ENCODE data around the gene IL17A. TPM values are rescaled to one million over a fixed set of nuclear protein-coding genes. Genes with fewer than 3 reads are reported as not detected.

Gene IL17A
- total RNA-seq, 4 donors from 2014 or later: not detected

DNA sequence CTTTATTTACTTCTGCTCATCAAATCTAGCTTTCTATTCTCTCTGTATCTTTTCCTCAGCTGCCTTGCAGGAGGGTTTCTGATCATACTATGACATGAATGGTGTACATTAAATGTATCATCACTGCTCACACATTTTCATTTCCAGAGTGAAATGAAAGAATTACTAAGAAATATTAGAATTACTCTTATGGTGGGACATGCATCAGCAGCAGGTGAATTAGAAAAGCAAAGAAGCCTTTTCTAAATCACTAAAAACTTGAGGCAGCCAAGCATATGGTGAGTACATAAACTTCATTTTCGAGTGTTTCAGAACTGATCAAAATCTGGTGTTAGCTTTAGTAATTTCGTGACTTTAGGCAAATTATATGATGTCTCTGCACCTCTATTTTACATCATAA is 23.6 kb downstream of the IL17A start:
- Histone ChIP-seq H3K27ac (no peak overlapping the region), H3K36me3 (no peaks in the 10 kb centered on the region), H3K27me3 (no peaks in the 10 kb centered on the region), H3K9me3 (no peaks in the 10 kb centered on the region), H3K4me1 (no peaks in the 10 kb centered on the region), H3K4me3 (no peak overlapping the region)
- no peak for DNase-seq
- 78 to 80% methylated on average over 2 of the region's 2 CpGs for WGBS, 2 donors (ENCODE audit: low coverage in 1 of 2)
- intact Hi-C loops (cut with DNase I; ENCODE audit: low total_unique reads) (no loop called here), in situ Hi-C loops (cut with MboI; ENCODE audit: low pct_ligation_motif_present in 1 of 4, low pct_unique_long_range_greater_than_20kb in 1 of 4, low sequenced_read_pairs in 3 of 4) (no loop called here)
- TF ChIP-seq POLR2A (IDR thresholded peaks at IDR 0.05): no peak
- TF ChIP-seq, protein P1, sequence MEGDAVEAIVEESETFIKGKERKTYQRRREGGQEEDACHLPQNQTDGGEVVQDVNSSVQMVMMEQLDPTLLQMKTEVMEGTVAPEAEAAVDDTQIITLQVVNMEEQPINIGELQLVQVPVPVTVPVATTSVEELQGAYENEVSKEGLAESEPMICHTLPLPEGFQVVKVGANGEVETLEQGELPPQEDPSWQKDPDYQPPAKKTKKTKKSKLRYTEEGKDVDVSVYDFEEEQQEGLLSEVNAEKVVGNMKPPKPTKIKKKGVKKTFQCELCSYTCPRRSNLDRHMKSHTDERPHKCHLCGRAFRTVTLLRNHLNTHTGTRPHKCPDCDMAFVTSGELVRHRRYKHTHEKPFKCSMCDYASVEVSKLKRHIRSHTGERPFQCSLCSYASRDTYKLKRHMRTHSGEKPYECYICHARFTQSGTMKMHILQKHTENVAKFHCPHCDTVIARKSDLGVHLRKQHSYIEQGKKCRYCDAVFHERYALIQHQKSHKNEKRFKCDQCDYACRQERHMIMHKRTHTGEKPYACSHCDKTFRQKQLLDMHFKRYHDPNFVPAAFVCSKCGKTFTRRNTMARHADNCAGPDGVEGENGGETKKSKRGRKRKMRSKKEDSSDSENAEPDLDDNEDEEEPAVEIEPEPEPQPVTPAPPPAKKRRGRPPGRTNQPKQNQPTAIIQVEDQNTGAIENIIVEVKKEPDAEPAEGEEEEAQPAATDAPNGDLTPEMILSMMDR (IDR thresholded peaks at IDR 0.05): no peak
- TF ChIP-seq POLR2AphosphoS5 (IDR thresholded peaks at IDR 0.05): no peak
- TF ChIP-seq EP300 (IDR thresholded peaks at IDR 0.05; ENCODE audit: low read depth): no peak

GRCh38 chr6:52210227-52210626 is 24.1 kb downstream of the IL17A start:
- Histone ChIP-seq H3K27ac (no peak overlapping the region), H3K9me3 (no peaks in the 10 kb centered on the region), H3K4me3 (no peak overlapping the region), H3K27me3 (no peaks in the 10 kb centered on the region), H3K36me3 (no peaks in the 10 kb centered on the region), H3K4me1 (no peaks in the 10 kb centered on the region)
- no peak for TF ChIP-seq POLR2A (IDR thresholded peaks at IDR 0.05)
- no peak for TF ChIP-seq POLR2AphosphoS5 (IDR thresholded peaks at IDR 0.05)
- TF ChIP-seq, protein P1 (IDR thresholded peaks at IDR 0.05): no peak
- no peak for TF ChIP-seq EP300 (IDR thresholded peaks at IDR 0.05; ENCODE audit: low read depth)
- WGBS, 2 donors (ENCODE audit: low coverage in 1 of 2): 66 to 67% methylated on average over 2 of the region's 2 CpGs
- intact Hi-C loops (cut with DNase I; ENCODE audit: low total_unique reads) (no loop called here), in situ Hi-C loops (cut with MboI; ENCODE audit: low pct_ligation_motif_present in 1 of 4, low pct_unique_long_range_greater_than_20kb in 1 of 4, low sequenced_read_pairs in 3 of 4) (no loop called here)
- DNase-seq: no peak

DNA sequence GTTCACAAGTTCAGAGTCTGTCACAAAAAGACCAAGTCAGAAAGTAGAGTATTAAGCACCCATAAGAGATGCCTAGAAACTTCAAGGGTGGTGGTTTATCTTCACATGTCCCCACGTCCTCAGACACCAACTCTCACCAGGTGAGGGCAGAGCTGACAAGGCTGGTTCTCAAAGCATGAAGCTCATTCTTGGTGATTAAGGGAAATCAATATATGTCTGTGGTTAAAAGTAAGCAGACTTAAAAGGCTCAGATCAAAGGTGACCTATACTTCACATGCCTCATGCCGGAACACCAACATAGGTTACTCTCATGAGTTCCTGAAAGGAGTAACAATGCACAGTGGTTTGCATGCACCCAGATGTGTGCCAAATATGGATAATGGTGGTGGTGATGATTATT is 27.0 kb downstream of the IL17A start:
- H3K9me3 ChIP-seq: no peaks in the 10 kb centered on the region
- no peaks in the 10 kb centered on the region for H3K4me1 ChIP-seq
- no peak for TF ChIP-seq POLR2AphosphoS5 (IDR thresholded peaks at IDR 0.05)
- no peaks in the 10 kb centered on the region for H3K27me3 ChIP-seq
- intact Hi-C loops (cut with DNase I; ENCODE audit: low total_unique reads) (no loop called here), in situ Hi-C loops (cut with MboI; ENCODE audit: low pct_ligation_motif_present in 1 of 4, low pct_unique_long_range_greater_than_20kb in 1 of 4, low sequenced_read_pairs in 3 of 4) (no loop called here)
- DNase-seq: no peak
- no peak overlapping the region for H3K27ac ChIP-seq
- no peaks in the 10 kb centered on the region for H3K36me3 ChIP-seq
- no peak overlapping the region for H3K4me3 ChIP-seq
- 62 to 72% methylated on average over 2 of the region's 2 CpGs for WGBS, 2 donors (ENCODE audit: low coverage in 1 of 2)

- no peak for TF ChIP-seq POLR2AphosphoS5 (IDR thresholded peaks at IDR 0.05)
- no peak for TF ChIP-seq EP300 (IDR thresholded peaks at IDR 0.05; ENCODE audit: low read depth)
- TF ChIP-seq, protein P1 (IDR thresholded peaks at IDR 0.05): no peak
- no peak for TF ChIP-seq POLR2A (IDR thresholded peaks at IDR 0.05)
- H3K27ac ChIP-seq: no peak overlapping the region
- no peak for DNase-seq
- no peaks in the 10 kb centered on the region for H3K4me1 ChIP-seq
- H3K27me3 ChIP-seq: no peaks in the 10 kb centered on the region
- H3K36me3 ChIP-seq: no peaks in the 10 kb centered on the region
- no peaks in the 10 kb centered on the region for H3K9me3 ChIP-seq
- no peak overlapping the region for H3K4me3 ChIP-seq
- intact Hi-C loops (cut with DNase I; ENCODE audit: low total_unique reads): no loop called here
- in situ Hi-C loops (cut with MboI; ENCODE audit: low pct_ligation_motif_present in 1 of 4, low pct_unique_long_range_greater_than_20kb in 1 of 4, low sequenced_read_pairs in 3 of 4): no loop called here
Observed at GRCh38 chr6:52215787-52216186, 29.6 kb downstream of the IL17A start.

DNA sequence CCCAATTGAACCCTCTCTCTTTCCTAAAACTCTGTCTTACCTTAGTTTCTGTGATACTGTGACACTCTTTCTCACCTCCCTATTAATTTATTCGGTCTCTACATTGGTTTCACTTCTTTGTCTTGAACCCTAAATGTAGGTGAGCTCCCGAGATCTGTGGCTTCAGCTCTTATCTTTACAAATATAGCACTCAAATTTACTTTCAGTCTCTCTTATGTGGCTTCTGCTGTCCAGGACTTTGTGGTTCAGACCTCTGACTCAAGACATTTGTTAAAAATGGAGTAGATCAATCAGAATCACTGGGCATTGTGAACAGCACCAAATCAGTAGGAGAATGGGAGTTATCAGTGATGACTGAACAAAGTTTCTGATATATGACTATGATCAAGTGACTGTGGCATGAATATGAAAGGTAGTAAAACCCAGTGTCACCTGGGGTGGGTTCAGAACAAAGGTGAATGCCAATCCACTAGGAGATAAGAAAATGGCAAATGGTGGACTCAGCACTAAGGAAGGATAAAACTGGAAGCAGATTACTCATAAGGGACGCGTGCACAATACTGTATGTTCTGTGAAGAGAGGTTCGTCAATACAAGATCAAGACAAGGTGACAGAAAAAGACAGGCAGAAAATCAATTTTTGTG is 30.9 kb downstream of the IL17A start:
- Histone ChIP-seq H3K9me3 (no peaks in the 10 kb centered on the region), H3K27ac (no peak overlapping the region), H3K4me3 (no peak overlapping the region), H3K36me3 (no peaks in the 10 kb centered on the region), H3K27me3 (no peaks in the 10 kb centered on the region), H3K4me1 (no peaks in the 10 kb centered on the region)
- intact Hi-C loops (cut with DNase I; ENCODE audit: low total_unique reads) (no loop called here), in situ Hi-C loops (cut with MboI; ENCODE audit: low pct_ligation_motif_present in 1 of 4, low pct_unique_long_range_greater_than_20kb in 1 of 4, low sequenced_read_pairs in 3 of 4) (no loop called here)
- no peak for DNase-seq
- 89 to 94% methylated on average over 5 of the region's 5 CpGs for WGBS, 2 donors (ENCODE audit: low coverage in 1 of 2)
- TF ChIP-seq, protein P1 (IDR thresholded peaks at IDR 0.05): no peak
- TF ChIP-seq POLR2AphosphoS5 (IDR thresholded peaks at IDR 0.05) (no peak), POLR2A (IDR thresholded peaks at IDR 0.05) (no peak), EP300 (IDR thresholded peaks at IDR 0.05; ENCODE audit: low read depth) (no peak)
